ENCODE measurements around the gene EXOC2. TPM values are rescaled to one million over a fixed set of nuclear protein-coding genes. Genes with fewer than 3 reads are reported as not detected.

Gene EXOC2
- total RNA-seq, 1 donor from 2014 or later: 28.5 TPM

GRCh38 chr6:524803-525202 lies 168.1 kb downstream of the EXOC2 start:
- Histone ChIP-seq H3K4me1 (no peaks in the 10 kb centered on the region), H3K27me3 (ENCODE audit: low read depth) (no peaks in the 10 kb centered on the region), H3K4me3 (no peak overlapping the region), H3K27ac (no peak overlapping the region), H3K9me3 (no peaks in the 10 kb centered on the region), H3K36me3 (peaks cover 29% of the 10 kb centered on the region)
- TF ChIP-seq CTCF (IDR thresholded peaks at IDR 0.05): no peak
- intact Hi-C loops (cut with DNase I): no loop called here
- ATAC-seq (no peak), DNase-seq (no peak)

GRCh38 chr6:520820-521219 lies 172.1 kb downstream of the EXOC2 start:
- Histone ChIP-seq H3K27ac (no peak overlapping the region), H3K4me1 (no peaks in the 10 kb centered on the region), H3K27me3 (ENCODE audit: low read depth) (no peaks in the 10 kb centered on the region), H3K9me3 (peaks cover 3% of the 10 kb centered on the region), H3K36me3 (peaks cover 29% of the 10 kb centered on the region), H3K4me3 (no peak overlapping the region)
- ATAC-seq: no peak
- no peak for DNase-seq
- no peak for TF ChIP-seq CTCF (IDR thresholded peaks at IDR 0.05)
- intact Hi-C loops (cut with DNase I): no loop called here

- TF ChIP-seq CTCF (IDR thresholded peaks at IDR 0.05): no peak
- Histone ChIP-seq H3K4me3 (no peak overlapping the region), H3K4me1 (no peaks in the 10 kb centered on the region), H3K27me3 (ENCODE audit: low read depth) (no peaks in the 10 kb centered on the region), H3K27ac (no peak overlapping the region), H3K9me3 (peaks cover 3% of the 10 kb centered on the region), H3K36me3 (peaks cover 20% of the 10 kb centered on the region)
- DNase-seq (no peak), ATAC-seq (no peak)
- intact Hi-C loops (cut with DNase I): no loop called here
Observed at GRCh38 chr6:518218-518617, 174.7 kb downstream of the EXOC2 start.

- no peaks in the 10 kb centered on the region for H3K4me1 ChIP-seq
- peaks cover 8% of the 10 kb centered on the region for H3K36me3 ChIP-seq
- peaks cover 3% of the 10 kb centered on the region for H3K9me3 ChIP-seq
- ATAC-seq (no peak), DNase-seq (no peak)
- H3K27ac ChIP-seq: no peak overlapping the region
- intact Hi-C loops (cut with DNase I): no loop called here
- H3K4me3 ChIP-seq: no peak overlapping the region
- H3K27me3 ChIP-seq (ENCODE audit: low read depth): no peaks in the 10 kb centered on the region
- no peak for TF ChIP-seq CTCF (IDR thresholded peaks at IDR 0.05)
Observed at GRCh38 chr6:516213-516612, 176.7 kb downstream of the EXOC2 start.

GRCh38 chr6:515267-515666 lies 177.7 kb downstream of the EXOC2 start:
- no peak overlapping the region for H3K4me3 ChIP-seq
- no peaks in the 10 kb centered on the region for H3K4me1 ChIP-seq
- peaks cover 10% of the 10 kb centered on the region for H3K36me3 ChIP-seq
- ATAC-seq (no peak), DNase-seq (no peak)
- H3K27me3 ChIP-seq (ENCODE audit: low read depth): no peaks in the 10 kb centered on the region
- no peak overlapping the region for H3K27ac ChIP-seq
- intact Hi-C loops (cut with DNase I): no loop called here
- H3K9me3 ChIP-seq: peaks cover 3% of the 10 kb centered on the region
- no peak for TF ChIP-seq CTCF (IDR thresholded peaks at IDR 0.05)

Measured in lower lobe of right lung (tissue), 2 donors.